GM08714 (cell line): ENCODE data around the gene C20orf141.
"Not testable (repeated sequence)": the region's sequence is repeated elsewhere in the genome, so short reads cannot be mapped to it uniquely, and the experiment has no call there.

Source experiments
- H3K4me3 ChIP-seq: fragments of 200-500 bp; sonication (Bioruptor generic); 2 replicates; pipeline ENCODE4 v1.5.1; 2014; ENCODE audit warnings: mild to moderate bottlenecking, low read length, inconsistent platforms
- ZNF274 ChIP-seq: IDR thresholded peaks from 2 replicates; pipeline ENCODE4 v1.6.1; 2012; ENCODE audit warnings: mild to moderate bottlenecking, low read depth, low read length

C20orf141 gene

GRCh38 chr20:2807019-2807418 lies 7.8 kb upstream of the C20orf141 start:
- TF ChIP-seq ZNF274: no peak
- no peak overlapping the region for H3K4me3 ChIP-seq

DNA sequence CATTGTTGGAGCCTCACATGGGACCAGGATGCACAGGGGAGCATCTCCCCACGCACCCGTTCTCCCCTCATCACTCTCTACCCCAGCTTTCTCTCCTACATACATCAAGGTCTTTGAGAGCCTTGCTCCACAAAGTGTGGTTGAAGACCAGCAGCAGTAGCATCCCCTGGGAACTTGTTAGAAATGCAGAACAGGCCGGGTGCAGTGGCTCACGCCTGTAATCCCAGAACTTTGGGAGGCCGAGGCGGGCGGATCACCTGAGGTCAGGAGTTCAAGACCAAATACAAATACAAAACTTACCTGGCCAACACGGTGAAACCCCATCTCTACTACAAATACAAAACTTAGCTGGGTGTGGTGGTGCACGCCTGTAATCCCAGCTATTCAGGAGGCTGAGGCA lies 6.9 kb upstream of the C20orf141 start:
- H3K4me3 ChIP-seq: not testable (repeated sequence)

DNA sequence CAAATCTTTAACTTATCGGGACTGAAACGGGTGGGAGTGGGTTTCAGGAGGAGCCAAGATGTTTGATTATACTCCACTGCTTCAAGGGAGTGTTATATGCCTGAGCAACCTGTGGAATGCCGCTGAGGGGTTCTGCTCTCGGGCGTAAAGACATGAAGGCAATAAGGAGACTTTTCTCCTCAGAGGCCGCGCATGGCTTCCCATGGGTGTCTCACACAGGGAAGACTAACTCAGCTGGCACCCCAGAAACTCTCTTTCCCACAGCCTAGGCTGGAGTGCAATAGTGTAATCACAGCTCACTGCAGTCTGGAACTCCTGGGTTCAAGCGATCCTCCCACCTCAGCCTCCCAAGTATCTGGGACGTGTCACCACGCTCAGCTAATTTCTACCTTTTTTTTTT lies 5.1 kb upstream of the C20orf141 start:
- no peak for TF ChIP-seq ZNF274
- H3K4me3 ChIP-seq: no peak overlapping the region

- TF ChIP-seq ZNF274: no peak
- no peak overlapping the region for H3K4me3 ChIP-seq
Observed at GRCh38 chr20:2812189-2812588, 2.6 kb upstream of the C20orf141 start.

DNA sequence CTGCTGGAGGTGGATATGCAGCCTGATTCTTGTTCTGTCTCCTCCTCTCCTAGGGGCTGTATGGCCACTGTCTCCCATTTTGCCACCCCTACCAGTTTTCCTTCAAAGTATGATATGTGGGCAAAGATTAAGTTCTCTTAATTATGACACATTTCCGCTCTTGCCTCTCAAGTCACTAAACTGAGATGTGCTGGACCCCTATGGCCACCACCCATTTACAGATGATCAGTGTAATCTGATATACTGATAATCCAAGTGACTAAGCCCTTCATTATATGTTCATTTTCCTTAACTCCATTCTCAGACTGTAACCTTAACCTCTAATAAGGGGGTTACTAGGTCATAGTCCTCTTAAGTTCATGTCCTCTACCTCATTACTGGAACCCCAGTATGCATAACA lies 711 bp upstream of the C20orf141 start:
- H3K4me3 ChIP-seq: no peak overlapping the region
- no peak for TF ChIP-seq ZNF274

- no peak for TF ChIP-seq ZNF274
- H3K4me3 ChIP-seq: no peak overlapping the region
Observed at GRCh38 chr20:2815242-2815900, 584 bp downstream of the C20orf141 start.

DNA sequence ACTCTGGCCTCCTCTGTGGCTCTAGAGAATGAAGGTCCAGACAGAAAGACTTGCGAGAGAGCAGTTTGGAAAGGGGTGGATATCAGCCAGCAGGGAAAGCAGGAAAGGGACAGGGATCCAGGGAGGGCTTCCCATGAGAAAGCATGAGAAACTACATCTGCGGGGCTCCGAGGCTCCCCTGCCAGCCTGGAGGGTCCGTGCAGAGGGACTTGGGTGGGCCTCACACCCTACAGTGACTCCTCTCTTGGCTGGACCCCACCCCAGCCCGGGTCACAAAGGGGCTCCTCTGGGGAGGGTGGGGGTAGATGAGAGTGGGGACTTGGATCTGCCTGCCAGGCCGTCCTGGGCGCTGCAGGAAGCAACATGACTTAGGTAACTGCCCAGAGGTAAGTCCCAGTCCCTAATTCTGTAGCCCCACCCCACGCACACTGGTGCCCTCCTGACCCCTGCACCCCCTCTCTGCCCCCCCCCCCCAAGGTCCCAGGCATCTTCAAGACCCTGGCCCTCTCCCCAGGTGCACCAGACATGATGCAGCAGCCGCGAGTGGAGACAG lies 1.3 kb downstream of the C20orf141 start, which contains the start of gene TMEM239:
Gene TMEM239, plus strand, starts transcription at position 335 of the 553 bp plus-strand sequence. Its CDS starts 191 bp downstream, at position 526.
- no peak for TF ChIP-seq ZNF274
- H3K4me3 ChIP-seq: no peak within 1 kb of the TSS

- H3K4me3 ChIP-seq: no peak overlapping the region
- TF ChIP-seq ZNF274: no peak
Observed at GRCh38 chr20:2816583-2817340, 2.0 kb downstream of the C20orf141 start.

- TF ChIP-seq ZNF274: no peak
- H3K4me3 ChIP-seq: no peak overlapping the region
Observed at GRCh38 chr20:2817341-2817726, 2.5 kb downstream of the C20orf141 start.

- H3K4me3 ChIP-seq: no peak overlapping the region
- no peak for TF ChIP-seq ZNF274
Observed at GRCh38 chr20:2817891-2818595, 3.3 kb downstream of the C20orf141 start.

DNA sequence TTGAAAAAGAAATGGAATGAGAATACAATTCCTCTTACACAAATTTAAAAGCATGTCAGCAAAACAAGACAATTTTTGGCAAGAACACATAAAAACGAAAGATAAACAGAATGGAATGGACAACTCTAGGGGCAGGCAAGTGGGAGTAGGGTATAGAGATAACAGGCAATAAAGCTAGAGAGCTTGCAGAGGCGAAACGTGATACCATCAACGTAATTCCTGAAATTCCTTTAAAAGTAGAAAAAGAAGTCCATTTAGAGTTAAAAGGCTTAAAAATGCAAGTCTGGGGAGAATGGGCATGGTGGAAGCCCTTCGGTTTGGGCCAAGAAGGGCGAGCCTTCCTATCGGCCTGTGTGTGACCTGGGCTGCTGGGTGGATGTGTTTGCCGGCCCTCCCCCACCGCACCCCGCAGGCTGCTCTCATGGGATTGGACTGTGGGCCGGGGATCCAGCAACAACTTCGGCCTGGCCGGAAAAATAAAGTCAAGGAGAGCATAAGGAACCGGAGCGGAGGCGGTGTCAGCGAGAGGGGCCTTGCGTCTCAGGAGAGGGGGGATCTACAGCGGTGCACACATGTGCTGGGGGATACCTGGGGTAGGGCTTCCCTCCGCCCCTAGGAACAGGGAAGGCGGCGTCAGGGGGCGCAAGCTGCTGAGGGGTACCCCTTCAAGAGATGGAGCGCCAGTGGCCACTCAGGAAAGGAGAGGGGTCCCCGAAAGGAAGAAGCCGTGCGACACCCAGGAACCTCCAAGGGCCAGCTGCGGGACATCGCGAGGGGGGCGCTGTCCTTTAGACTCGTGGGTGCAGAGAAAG lies 5.5 kb downstream of the C20orf141 start:
- no peak overlapping the region for H3K4me3 ChIP-seq
- TF ChIP-seq ZNF274: no peak

- no peak for TF ChIP-seq ZNF274
- no peak overlapping the region for H3K4me3 ChIP-seq
Observed at GRCh38 chr20:2820896-2821869, 6.4 kb downstream of the C20orf141 start.

DNA sequence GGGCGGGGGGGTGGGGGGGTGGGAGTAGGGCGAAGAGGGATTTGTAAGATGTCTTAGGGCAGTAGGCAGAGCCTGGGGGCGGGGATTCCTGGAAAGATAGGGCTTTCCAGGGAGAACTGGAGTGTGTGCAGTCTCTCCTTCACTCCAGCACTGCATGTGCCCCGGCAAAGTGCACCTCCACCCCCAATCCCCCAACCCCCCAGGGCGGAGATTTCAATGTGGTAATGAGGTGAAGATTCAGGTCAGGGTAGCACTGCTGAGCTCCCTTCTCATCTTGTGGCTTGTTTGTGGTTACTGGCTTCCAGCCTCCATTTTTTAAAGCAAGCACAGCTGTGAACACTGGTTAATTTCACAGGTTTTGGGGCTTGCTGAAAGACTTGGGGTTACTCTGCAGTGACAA lies 7.3 kb downstream of the C20orf141 start:
- TF ChIP-seq ZNF274: no peak

More for the DNA sequence above, 7.3 kb downstream of the C20orf141 start:
- no peak overlapping the region for H3K4me3 ChIP-seq
